H1 (cell line): Measurements from ENCODE around the gene DPP8. TPM values are rescaled to one million over a fixed set of nuclear protein-coding genes. Genes with fewer than 3 reads are reported as not detected.

Experiments used
- CREB1 ChIP-seq: IDR thresholded peaks from 2 replicates; pipeline ENCODE4 v1.6.1; 2012; ENCODE audit warnings: inconsistent platforms
- CTBP2 ChIP-seq: IDR thresholded peaks from 2 replicates; pipeline ENCODE4 v1.7.0; 2011; ENCODE audit warnings: borderline replicate concordance, mild to moderate bottlenecking, moderate library complexity, mixed read lengths, low read length; ENCODE audit not compliant: insufficient read depth, insufficient read length
- POLR2AphosphoS5 ChIP-seq: IDR thresholded peaks from 2 replicates; pipeline ENCODE4 v1.6.1; 2011; ENCODE audit warnings: low read depth, low read length
- RNF2 ChIP-seq: fragments of 200-900, 300-1000 bp; sonication (generic); IDR thresholded peaks from 2 replicates; pipeline ENCODE4 v1.7.1; 2016; ENCODE audit warnings: borderline replicate concordance, low read depth, mild to moderate bottlenecking, antibody characterized with exemption, low read length; ENCODE audit not compliant: poor library complexity, severe bottlenecking; ENCODE audit errors: missing control alignments
- SP4 ChIP-seq: IDR thresholded peaks from 2 replicates; pipeline ENCODE4 v1.6.1; 2012; ENCODE audit warnings: low read length, inconsistent platforms
- TAF1 ChIP-seq: IDR thresholded peaks from 2 replicates; pipeline ENCODE4 v1.6.1; 2011; ENCODE audit warnings: mild to moderate bottlenecking, low read depth, low read length
- ZNF274 ChIP-seq: IDR thresholded peaks from 2 replicates; pipeline ENCODE4 v1.7.0; 2012; ENCODE audit warnings: low read length, borderline replicate concordance; ENCODE audit errors: extremely low read depth
- polyA plus RNA-seq, 7 experiments: library from polyadenylated mRNA; depleted of rRNA in 3 of 7; stranded (reverse) in 5 of 7; unstranded in 2 of 7; fragments of >200 nt in 5 of 7; fragments of 200-250 nt in 2 of 7; gene quantifications; 1 replicate in 5 of 7; 2 replicates in 1 of 7; 4 replicates in 1 of 7; pipeline versions ENCODE4 v1.2.1 to v1.2.3, GENCODE V29; 2011 to 2013; ENCODE audit warnings: missing spikeins in 2 of 7, mixed read lengths in 2 of 7
- total RNA-seq: library from RNA; stranded (reverse); fragmentation: NEBNext Ultra II Directional; extraction: Animal tissue kit (Norgen Biotek cat#: 25700); gene quantifications from 2 replicates; pipeline ENCODE4 v1.2.1, GENCODE V29; 2021
- TF ChIP-seq, protein P1 (sequence below): IDR thresholded peaks from 2 replicates; pipeline ENCODE4 v1.6.1; 2012; ENCODE audit warnings: inconsistent platforms

The DPP8 gene
- total and polyA plus RNA-seq, 2 of the 8 experiments (the other 6 are each of a cell fraction or from before 2014, with no cell fraction given) = 9.9 to 26.0 TPM

DNA sequence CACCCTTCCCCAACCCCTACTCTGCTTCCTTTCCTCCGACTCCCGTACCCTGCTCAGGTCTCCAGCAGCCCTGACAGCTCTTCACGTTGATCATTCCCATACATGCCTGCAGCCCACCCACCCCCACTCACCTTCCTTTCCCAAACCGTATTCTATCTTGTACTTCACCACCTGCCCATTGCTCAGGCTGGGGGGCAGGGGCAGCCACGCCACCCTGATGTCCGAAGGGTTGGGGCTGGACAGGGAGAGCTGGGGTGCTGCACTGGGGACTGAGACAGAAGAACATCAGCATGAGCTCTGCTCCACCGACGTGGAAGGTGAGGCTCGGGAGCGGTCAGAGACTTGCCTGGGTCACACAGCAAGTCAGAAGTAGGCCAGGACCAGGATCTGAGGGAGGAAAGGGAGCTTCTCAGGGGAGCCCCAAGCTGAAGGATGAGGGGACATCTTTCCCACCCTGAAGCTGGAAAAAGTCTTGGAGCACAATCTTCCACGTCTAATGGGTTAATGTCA, 123.2 kb downstream of the DPP8 start (continued):
- TF ChIP-seq CTBP2 = no peak
- TF ChIP-seq, protein P1, sequence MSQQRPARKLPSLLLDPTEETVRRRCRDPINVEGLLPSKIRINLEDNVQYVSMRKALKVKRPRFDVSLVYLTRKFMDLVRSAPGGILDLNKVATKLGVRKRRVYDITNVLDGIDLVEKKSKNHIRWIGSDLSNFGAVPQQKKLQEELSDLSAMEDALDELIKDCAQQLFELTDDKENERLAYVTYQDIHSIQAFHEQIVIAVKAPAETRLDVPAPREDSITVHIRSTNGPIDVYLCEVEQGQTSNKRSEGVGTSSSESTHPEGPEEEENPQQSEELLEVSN = no peak
- TF ChIP-seq ZNF274 = no peak
- no peak for TF ChIP-seq POLR2AphosphoS5
- TF ChIP-seq RNF2 = no peak
- TF ChIP-seq CREB1 = no peak
- no peak for TF ChIP-seq TAF1
- no peak for TF ChIP-seq SP4
- TF ChIP-seq, all 59 proteins: peak for 0
